ENCODE results near the gene KRT86.

Gene KRT86

DNA sequence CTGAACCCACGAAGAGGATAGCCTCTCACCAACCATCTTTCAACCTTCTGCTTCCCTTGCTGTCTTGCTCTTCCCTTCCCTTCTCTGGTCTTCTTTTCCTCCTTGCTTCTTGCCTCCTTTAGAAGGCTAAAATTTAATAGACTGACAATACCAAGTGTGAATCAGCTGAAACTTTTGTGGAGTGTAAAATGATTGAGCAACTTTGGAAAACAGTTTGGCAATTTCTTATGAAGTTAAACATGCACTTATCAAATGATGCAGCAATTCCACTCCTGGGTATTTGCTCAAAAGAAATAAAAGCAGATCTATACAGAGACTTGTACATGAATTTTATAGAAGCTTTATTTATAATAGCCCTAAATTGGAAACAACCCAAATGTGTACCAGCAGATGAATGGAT, 3.3 kb upstream of the KRT86 start:
- H3K9me3 ChIP-seq: no peaks in the 10 kb centered on the region
- TF ChIP-seq, protein P1, sequence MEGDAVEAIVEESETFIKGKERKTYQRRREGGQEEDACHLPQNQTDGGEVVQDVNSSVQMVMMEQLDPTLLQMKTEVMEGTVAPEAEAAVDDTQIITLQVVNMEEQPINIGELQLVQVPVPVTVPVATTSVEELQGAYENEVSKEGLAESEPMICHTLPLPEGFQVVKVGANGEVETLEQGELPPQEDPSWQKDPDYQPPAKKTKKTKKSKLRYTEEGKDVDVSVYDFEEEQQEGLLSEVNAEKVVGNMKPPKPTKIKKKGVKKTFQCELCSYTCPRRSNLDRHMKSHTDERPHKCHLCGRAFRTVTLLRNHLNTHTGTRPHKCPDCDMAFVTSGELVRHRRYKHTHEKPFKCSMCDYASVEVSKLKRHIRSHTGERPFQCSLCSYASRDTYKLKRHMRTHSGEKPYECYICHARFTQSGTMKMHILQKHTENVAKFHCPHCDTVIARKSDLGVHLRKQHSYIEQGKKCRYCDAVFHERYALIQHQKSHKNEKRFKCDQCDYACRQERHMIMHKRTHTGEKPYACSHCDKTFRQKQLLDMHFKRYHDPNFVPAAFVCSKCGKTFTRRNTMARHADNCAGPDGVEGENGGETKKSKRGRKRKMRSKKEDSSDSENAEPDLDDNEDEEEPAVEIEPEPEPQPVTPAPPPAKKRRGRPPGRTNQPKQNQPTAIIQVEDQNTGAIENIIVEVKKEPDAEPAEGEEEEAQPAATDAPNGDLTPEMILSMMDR (IDR thresholded peaks at IDR 0.05): no peak

DNA sequence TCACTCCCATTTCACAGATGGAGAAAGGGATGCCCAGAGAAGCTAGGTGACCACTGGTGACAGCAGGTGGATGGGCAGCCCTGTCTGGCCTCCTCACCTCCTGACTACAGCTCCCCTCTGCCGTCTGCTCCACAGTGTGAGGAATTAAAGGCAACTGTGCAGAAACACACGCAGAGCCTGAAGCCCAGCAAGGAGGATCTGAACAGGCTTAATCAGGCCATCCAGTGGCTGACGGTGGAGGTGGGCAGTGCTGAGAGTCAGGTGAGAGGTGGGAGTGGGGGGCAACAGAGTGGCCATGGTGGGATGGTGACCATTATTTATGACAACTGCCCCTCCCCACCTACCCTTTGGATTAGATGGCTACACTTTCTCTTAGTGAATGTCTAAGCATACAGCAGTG, 1.2 kb downstream of the KRT86 start:
- intact Hi-C loops (cut with DNase I; ENCODE audit: low total_unique reads): no loop called here
- DNase-seq: no peak
- H3K27ac ChIP-seq: no peak overlapping the region
- no peaks in the 10 kb centered on the region for H3K27me3 ChIP-seq
- H3K4me3 ChIP-seq: no peak overlapping the region
- no peaks in the 10 kb centered on the region for H3K9me3 ChIP-seq
- TF ChIP-seq, protein P1 (IDR thresholded peaks at IDR 0.05): no peak
- peaks cover 0 to 29% (median 22%) of the 10 kb centered on the region in 4 donors for H3K4me1 ChIP-seq
- H3K36me3 ChIP-seq: no peaks in the 10 kb centered on the region

More for the DNA sequence above, 3.3 kb upstream of the KRT86 start:
- DNase-seq: no peak
- peaks cover 0 to 4% of the 10 kb centered on the region in 2 donors for H3K27me3 ChIP-seq
- no peak overlapping the region for H3K27ac ChIP-seq
- H3K4me1 ChIP-seq: no peaks in the 10 kb centered on the region
- no peaks in the 10 kb centered on the region for H3K36me3 ChIP-seq
- intact Hi-C loops (cut with DNase I; ENCODE audit: low total_unique reads): no loop called here
- no peak overlapping the region for H3K4me3 ChIP-seq

DNA sequence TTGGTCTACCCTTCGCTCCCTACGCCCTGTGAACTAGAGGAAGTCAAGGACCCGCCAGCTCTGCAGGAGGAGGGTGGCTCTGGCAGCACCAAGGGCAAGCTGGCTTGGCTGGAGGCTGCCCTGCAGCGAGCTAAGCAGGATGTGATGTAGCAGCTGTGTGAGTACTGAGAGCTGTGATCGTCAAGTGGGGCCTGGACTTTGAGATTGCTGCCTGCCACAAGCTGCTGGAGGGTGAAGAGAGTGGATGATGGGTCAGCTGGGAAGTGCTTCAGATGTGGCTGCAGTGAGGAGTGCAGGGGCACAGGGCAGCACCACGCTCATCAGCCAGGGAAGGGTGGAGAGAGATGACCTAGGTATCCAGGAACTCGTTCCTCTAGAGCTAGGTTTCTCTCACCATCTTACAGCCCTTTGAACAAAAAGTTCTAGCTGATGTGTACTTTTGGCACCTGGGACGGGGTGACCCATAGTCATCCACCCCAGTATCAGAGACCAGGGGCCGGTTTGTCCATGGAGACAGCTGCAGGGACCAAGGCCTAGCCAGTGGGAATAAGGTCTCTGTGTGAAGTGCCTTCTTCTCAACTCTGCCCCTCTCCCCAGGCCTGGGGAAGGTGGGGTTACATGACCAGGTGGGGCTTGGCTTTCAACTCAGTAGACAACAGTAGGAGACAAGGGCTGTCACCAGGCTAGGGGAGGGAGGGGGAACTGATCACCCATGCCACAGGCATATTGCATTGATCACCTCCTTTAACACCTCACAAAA, 3.2 kb downstream of the KRT86 start:
- no peak overlapping the region for H3K4me3 ChIP-seq
- H3K4me1 ChIP-seq: peaks cover 0 to 40% (median 32%) of the 10 kb centered on the region in 4 donors
- no peaks in the 10 kb centered on the region for H3K9me3 ChIP-seq
- intact Hi-C loops (cut with DNase I; ENCODE audit: low total_unique reads): loop anchor here (2.0 kb wide), 1 partner anchor 29 kb away; no protein-coding TSS in a partner anchor
- no peaks in the 10 kb centered on the region for H3K27me3 ChIP-seq
- no peaks in the 10 kb centered on the region for H3K36me3 ChIP-seq
- TF ChIP-seq, protein P1 (IDR thresholded peaks at IDR 0.05): no peak
- no peak overlapping the region for H3K27ac ChIP-seq
- no peak for DNase-seq

DNA sequence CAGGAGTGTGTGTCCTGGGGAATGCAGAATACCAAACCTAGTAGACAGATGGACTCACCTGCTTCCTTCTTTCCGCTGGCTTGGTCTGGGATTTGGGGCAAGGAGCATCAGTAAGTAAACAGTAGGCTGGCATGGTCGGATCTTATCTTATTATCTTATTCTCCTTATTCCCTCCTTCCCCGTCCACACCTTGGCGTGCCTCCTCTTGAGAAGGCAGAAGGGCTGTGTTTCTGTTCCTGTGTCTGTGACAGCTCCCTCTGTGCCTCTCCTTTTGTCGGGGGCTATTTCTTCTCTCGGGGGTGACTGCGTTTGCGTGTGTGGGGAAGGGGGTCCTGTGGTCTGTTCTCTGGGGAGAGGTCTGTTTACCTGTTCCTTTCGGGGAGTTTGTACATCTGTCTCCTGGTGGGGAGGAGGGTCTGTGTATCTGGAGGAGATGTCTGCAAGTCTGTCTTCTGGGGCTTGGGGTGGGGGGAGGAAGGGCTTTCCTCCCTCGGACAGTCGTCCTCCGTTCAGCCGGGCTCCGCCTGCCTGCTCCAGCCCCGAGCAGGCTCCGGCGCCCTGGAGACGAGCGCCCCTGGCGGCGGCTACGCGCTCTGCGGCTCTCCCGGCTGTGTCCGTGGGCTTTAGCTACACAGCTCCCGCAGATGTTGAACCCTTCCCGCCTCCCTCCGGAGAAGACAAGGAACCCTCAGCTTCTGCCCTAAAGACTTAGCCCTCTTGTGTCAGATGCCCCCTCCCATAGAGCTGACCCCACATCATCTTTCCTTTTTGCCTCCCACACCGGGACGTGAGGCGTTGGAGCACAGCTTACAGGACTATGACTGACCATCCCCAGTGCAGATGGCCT, 4.4 kb downstream of the KRT86 start:
- peak overlapping the region; percentile 62 to 73 for H3K27ac ChIP-seq
- intact Hi-C loops (cut with DNase I; ENCODE audit: low total_unique reads): loop anchor here (2.0 kb wide), 1 partner anchor 30 kb away; no protein-coding TSS in a partner anchor

More for the DNA sequence above, 4.4 kb downstream of the KRT86 start:
- TF ChIP-seq, protein P1 (IDR thresholded peaks at IDR 0.05): peak; percentile 97 to 100
- peaks cover 0 to 40% (median 32%) of the 10 kb centered on the region in 4 donors for H3K4me1 ChIP-seq
- no peaks in the 10 kb centered on the region for H3K36me3 ChIP-seq
- H3K4me3 ChIP-seq: peak overlapping the region; percentile 8 to 42
- DNase-seq: peak; percentile 67 to 86
- no peaks in the 10 kb centered on the region for H3K9me3 ChIP-seq
- no peaks in the 10 kb centered on the region for H3K27me3 ChIP-seq
